A549 (cell line): ENCODE data around the gene OTOR. TPM values are rescaled to one million over a fixed set of nuclear protein-coding genes. Genes with fewer than 3 reads are reported as not detected.

Source experiments
- ATAC-seq, 2 experiments: fragments of 200-7000 bp in 1 of 2; fragments of >200 bp in 1 of 2; cut with Nextera tagmentation in 1 of 2; cut with Tn5 transposase in 1 of 2; 3 replicates each; pipeline versions ENCODE4 v1.8.0 to v1.9.1; 2018 to 2020; ENCODE audit warnings: mild to moderate bottlenecking in 1 of 2, moderate library complexity in 1 of 2
- CTCF ChIA-PET: fragments of 300-600 bp; sonication (Branson Sonifier 250); formaldehyde crosslinking; extraction: SDS; loops from one replicate; lab custom pipeline; 2021; ENCODE audit warnings: antibody characterized with exemption, inconsistent platforms; lab: Yijun Ruan, JAX
- POLR2A ChIA-PET: fragments of 350-600 bp; formaldehyde crosslinking; extraction: SDS; loops from one replicate; lab custom pipeline; 2021; ENCODE audit warnings: antibody characterized with exemption, inconsistent platforms; lab: Yijun Ruan, JAX
- DNase-seq, 2 experiments: peaks; one replicate each; pipeline versions ENCODE4 v3.0.0 to v3.0.0-alpha.2; 2011 to 2016; ENCODE audit warnings: low read depth in 1 of 2, low spot score in 1 of 2
- FAIRE-seq: peaks from 2 replicates; lab custom pipeline; 2011; peaks lifted over from hg19 to GRCh38; lab: Jason Lieb, UNC
- H3K27ac ChIP-seq, 2 experiments: fragments of >200 bp; sonication (Bioruptor Twin); formaldehyde crosslinking; 3 replicates each; pipeline ENCODE4 v1.5.1; 2016 to 2017
- H3K4me1 ChIP-seq: fragments of >200 bp; sonication (Bioruptor Twin); formaldehyde crosslinking; 3 replicates; pipeline ENCODE4 v1.6.1; 2016
- H3K4me2 ChIP-seq: fragments of >200 bp; sonication (Bioruptor Twin); formaldehyde crosslinking; 3 replicates; pipeline ENCODE4 v1.6.1; 2016
- H3K4me3 ChIP-seq: fragments of >200 bp; sonication (Bioruptor Twin); formaldehyde crosslinking; 3 replicates; pipeline ENCODE4 v1.5.1; 2016
- H3K9me3 ChIP-seq: fragments of >200 bp; sonication (Bioruptor Twin); formaldehyde crosslinking; 3 replicates; pipeline ENCODE4 v1.6.1; 2016
- CEBPB ChIP-seq, 2 experiments: fragments of >200 bp in 1 of 2; sonication (Bioruptor Twin) in 1 of 2; formaldehyde crosslinking in 1 of 2; IDR thresholded peaks; 2 replicates each; pipeline ENCODE4 v1.6.1; 2012 to 2016
- EP300 ChIP-seq, 2 experiments: fragments of >200 bp; sonication (Bioruptor Twin); formaldehyde crosslinking; IDR thresholded peaks; 2 replicates in 1 of 2; 3 replicates in 1 of 2; pipeline ENCODE4 v1.6.1; 2016 to 2017
- FOSB ChIP-seq: fragments of 250-450 bp; sonication (Bioruptor Pico); IDR thresholded peaks from 2 replicates; pipeline ENCODE4 v1.5.0; 2020; ENCODE audit warnings: mild to moderate bottlenecking, moderate library complexity
- HEYL ChIP-seq: fragments of 250-450 bp; sonication (Bioruptor Pico); IDR thresholded peaks from 2 replicates; pipeline ENCODE4 v1.8.0; 2021; ENCODE audit warnings: mild to moderate bottlenecking, moderate library complexity
- HMGXB4 ChIP-seq: fragments of 250-450 bp; sonication (Bioruptor Pico); IDR thresholded peaks from 2 replicates; pipeline ENCODE4 v1.5.0; 2021; ENCODE audit warnings: mild to moderate bottlenecking, moderate library complexity, borderline replicate concordance
- HOXA7 ChIP-seq: fragments of 250-450 bp; sonication (Bioruptor Pico); IDR thresholded peaks from 2 replicates; pipeline ENCODE4 v1.5.0; 2020; ENCODE audit warnings: mild to moderate bottlenecking, moderate library complexity
- NFE2L2 ChIP-seq: fragments of 150-350 bp; conservative IDR thresholded peaks from 2 replicates; pipeline ENCODE4 v1.6.1; 2014; ENCODE audit warnings: low read length
- REST ChIP-seq: fragments of 200-600 bp; sonication (generic); IDR thresholded peaks from 2 replicates; pipeline ENCODE4 v1.6.1; 2016; ENCODE audit warnings: antibody characterized with exemption, mild to moderate bottlenecking, moderate library complexity
- RNF2 ChIP-seq: fragments of 200-600 bp; sonication (generic); IDR thresholded peaks from 2 replicates; pipeline ENCODE4 v1.6.1; 2016; ENCODE audit warnings: low read depth, mild to moderate bottlenecking, antibody characterized with exemption, moderate library complexity, borderline replicate concordance
- WGBS: methylation state at CpG from one replicate; pipeline ENCODE4 v1.1.6; 2017; ENCODE audit errors: missing lambda C conversion rate; 5-methylcytosine and 5-hydroxymethylcytosine counted together
- polyA plus RNA-seq, 4 experiments: library from polyadenylated mRNA; depleted of rRNA in 3 of 4; stranded (reverse); fragments of >200 nt; fragmentation: RNase III in 1 of 4; extraction: RNeasy Plus Mini Kit Qiagen cat#74134 plus additional on column Dnase treatment in 1 of 4; gene quantifications; 2 replicates in 3 of 4; 3 replicates in 1 of 4; pipeline ENCODE4 v1.2.3, GENCODE V29; 2011 to 2017
- TF ChIP-seq, protein P1 (sequence below): fragments of 450-650 bp; IDR thresholded peaks from 2 replicates; pipeline ENCODE4 v1.6.1; 2014; ENCODE audit warnings: antibody characterized with exemption

The OTOR gene
- polyA plus RNA-seq, 2 of the 4 experiments (the other 2 are of a cell fraction): not detected

DNA sequence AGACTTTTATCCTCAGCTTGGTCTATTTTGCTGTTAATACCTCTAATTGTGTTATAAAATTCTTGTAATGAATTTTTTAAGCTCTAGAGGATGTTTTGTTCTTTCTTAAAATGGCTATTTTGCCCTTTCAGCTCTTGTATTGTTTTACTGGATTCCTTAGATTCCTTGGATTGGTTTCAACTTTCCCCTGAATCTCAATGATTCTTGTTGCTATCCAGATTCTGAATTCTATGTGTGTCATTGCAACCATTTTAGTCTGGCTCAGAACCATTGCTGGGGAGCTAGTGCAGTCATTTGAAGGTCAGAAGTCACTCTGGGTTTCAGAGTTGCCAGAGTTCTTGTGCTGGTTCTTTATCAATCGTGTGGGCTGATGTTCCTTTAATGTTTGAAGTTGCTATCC is 37.1 kb downstream of the OTOR start:
- FAIRE-seq: no peak
- ChIA-PET CTCF (no interaction called here), POLR2A (no interaction called here)
- no peaks in the 10 kb centered on the region for H3K4me1 ChIP-seq
- no peak for DNase-seq
- TF ChIP-seq HOXA7 (CRISPR knock-in tag) (no peak), REST (no peak), RNF2 (no peak), HEYL (CRISPR knock-in tag) (no peak), FOSB (CRISPR knock-in tag) (no peak), HMGXB4 (no peak), EP300 (IDR thresholded peaks at IDR 0.05) (no peak), CEBPB (IDR thresholded peaks at IDR 0.05) (no peak), NFE2L2 (no peak)
- TF ChIP-seq, protein P1, sequence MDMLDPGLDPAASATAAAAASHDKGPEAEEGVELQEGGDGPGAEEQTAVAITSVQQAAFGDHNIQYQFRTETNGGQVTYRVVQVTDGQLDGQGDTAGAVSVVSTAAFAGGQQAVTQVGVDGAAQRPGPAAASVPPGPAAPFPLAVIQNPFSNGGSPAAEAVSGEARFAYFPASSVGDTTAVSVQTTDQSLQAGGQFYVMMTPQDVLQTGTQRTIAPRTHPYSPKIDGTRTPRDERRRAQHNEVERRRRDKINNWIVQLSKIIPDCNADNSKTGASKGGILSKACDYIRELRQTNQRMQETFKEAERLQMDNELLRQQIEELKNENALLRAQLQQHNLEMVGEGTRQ: no peak
- 0% methylated on average over 1 of the region's 1 CpG for WGBS
- ATAC-seq: no peak
- 0 out of 3 replicates have a peak, but pooled peaks cover 5% of the 10 kb centered on the region for H3K9me3 ChIP-seq
- H3K27ac ChIP-seq: no peak overlapping the region
- H3K4me3 ChIP-seq: no peak overlapping the region
- no peak overlapping the region for H3K4me2 ChIP-seq

Other genes starting within 250 kb of the OTOR start
- 23.3 and 27.4 TPM in 2 replicates for gene KIF16B, start 174.9 kb upstream of the OTOR start, polyA plus RNA-seq (2011; rRNA removed)
- 12.1 to 14.1 TPM (median 13.8 TPM) in 3 replicates for gene KIF16B, start 174.9 kb upstream of the OTOR start, polyA plus RNA-seq (2017; fragmentation: RNase III; extraction: RNeasy Plus Mini Kit Qiagen cat#74134 plus additional on column Dnase treatment)
- 128 and 216 TPM in 2 replicates for gene SNRPB2, start 18.3 kb upstream of the OTOR start, polyA plus RNA-seq (2011; rRNA removed)
- gene SNRPB2, start 18.3 kb upstream of the OTOR start, polyA plus RNA-seq (2017; fragmentation: RNase III; extraction: RNeasy Plus Mini Kit Qiagen cat#74134 plus additional on column Dnase treatment): 166 to 185 TPM (median 178 TPM) in 3 replicates